ENCODE results near the gene SLC39A7. TPM values are rescaled to one million over a fixed set of nuclear protein-coding genes. Genes with fewer than 3 reads are reported as not detected.
"Not testable (repeated sequence)": the region's sequence is repeated elsewhere in the genome, so short reads cannot be mapped to it uniquely, and the experiment has no call there.

The SLC39A7 gene
- polyA plus RNA-seq, 2 of the 4 experiments (the other 2 are of a cell fraction): 59.0 to 122 TPM

- TF ChIP-seq CTCF (IDR thresholded peaks at IDR 0.05) (no peak), EHF (CRISPR knock-in tag; IDR thresholded peaks at IDR 0.05) (no peak)
Measured at GRCh38 chr6:33216117-33216649, 15.5 kb downstream of the SLC39A7 start (continued).

- no peak overlapping the region for H3K27ac ChIP-seq
- POLR2A ChIA-PET: no interaction called here
- H3K4me1 ChIP-seq: no peaks in the 10 kb centered on the region
- no peak for ATAC-seq
- H3K4me3 ChIP-seq: no peak overlapping the region
- H3K4me2 ChIP-seq: no peak overlapping the region
- no peak for TF ChIP-seq HOXB13 (CRISPR knock-in tag; IDR thresholded peaks at IDR 0.05; ENCODE audit: low read depth)
- TF ChIP-seq RAD21 (conservative IDR thresholded peaks at IDR 0.05 in 1 of 2, IDR thresholded peaks at IDR 0.05 in 1 of 2): no peak
- TF ChIP-seq ESRRA (IDR thresholded peaks at IDR 0.05; ENCODE audit: borderline replicate concordance, low read length): no peak
- TF ChIP-seq RARB (CRISPR knock-in tag; IDR thresholded peaks at IDR 0.05): no peak
- no peak for TF ChIP-seq CHD4 (IDR thresholded peaks at IDR 0.05; ENCODE audit: borderline replicate concordance)
- no peak for TF ChIP-seq POLR2A (IDR thresholded peaks at IDR 0.05; ENCODE audit: low read length)
- TF ChIP-seq CBX8 (IDR thresholded peaks at IDR 0.05): no peak
- TF ChIP-seq POLR2AphosphoS2 (conservative IDR thresholded peaks at IDR 0.05; ENCODE audit: low read length): no peak
- TF ChIP-seq, protein P1, sequence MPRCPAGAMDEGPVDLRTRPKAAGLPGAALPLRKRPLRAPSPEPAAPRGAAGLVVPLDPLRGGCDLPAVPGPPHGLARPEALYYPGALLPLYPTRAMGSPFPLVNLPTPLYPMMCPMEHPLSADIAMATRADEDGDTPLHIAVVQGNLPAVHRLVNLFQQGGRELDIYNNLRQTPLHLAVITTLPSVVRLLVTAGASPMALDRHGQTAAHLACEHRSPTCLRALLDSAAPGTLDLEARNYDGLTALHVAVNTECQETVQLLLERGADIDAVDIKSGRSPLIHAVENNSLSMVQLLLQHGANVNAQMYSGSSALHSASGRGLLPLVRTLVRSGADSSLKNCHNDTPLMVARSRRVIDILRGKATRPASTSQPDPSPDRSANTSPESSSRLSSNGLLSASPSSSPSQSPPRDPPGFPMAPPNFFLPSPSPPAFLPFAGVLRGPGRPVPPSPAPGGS (IDR thresholded peaks at IDR 0.05): no peak
- no peak for TF ChIP-seq PBX3 (IDR thresholded peaks at IDR 0.05)
- H3K9me3 ChIP-seq: no peaks in the 10 kb centered on the region
- 74% methylated on average over 6 of the region's 6 CpGs for WGBS (ENCODE audit: missing lambda C conversion rate)
- CTCF ChIA-PET: no interaction called here
- no peak for DNase-seq (ENCODE audit: low read depth in 1 of 2, low spot score in 1 of 2)
- no peak for FAIRE-seq
Measured at GRCh38 chr6:33217246-33217645, 16.6 kb downstream of the SLC39A7 start.

DNA sequence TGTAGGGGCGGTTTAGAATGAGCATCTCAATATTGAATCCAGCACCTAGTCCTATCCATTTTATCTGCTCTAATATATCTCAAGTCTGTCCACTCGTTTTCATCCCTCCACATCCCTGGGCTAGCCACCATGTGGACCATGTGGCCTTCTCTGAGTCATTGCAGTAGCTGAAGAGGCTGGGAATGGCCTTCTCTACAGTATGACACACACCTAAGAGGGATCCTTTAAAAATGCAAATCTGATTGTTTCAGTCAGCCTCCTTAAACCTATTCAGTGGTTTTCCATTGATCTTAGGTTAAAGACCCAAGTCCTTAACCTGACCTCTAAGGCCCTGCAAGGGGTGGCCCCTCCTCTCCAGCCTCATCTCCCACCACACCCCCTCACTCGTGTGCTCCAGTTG lies 17.0 kb downstream of the SLC39A7 start:
- Histone ChIP-seq H3K4me1 (no peaks in the 10 kb centered on the region), H3K4me2 (no peak overlapping the region), H3K4me3 (no peak overlapping the region), H3K27ac (no peak overlapping the region), H3K9me3 (no peaks in the 10 kb centered on the region)
- POLR2A ChIA-PET: no interaction called here
- ATAC-seq: no peak
- no peak for FAIRE-seq
- TF ChIP-seq, protein P2, sequence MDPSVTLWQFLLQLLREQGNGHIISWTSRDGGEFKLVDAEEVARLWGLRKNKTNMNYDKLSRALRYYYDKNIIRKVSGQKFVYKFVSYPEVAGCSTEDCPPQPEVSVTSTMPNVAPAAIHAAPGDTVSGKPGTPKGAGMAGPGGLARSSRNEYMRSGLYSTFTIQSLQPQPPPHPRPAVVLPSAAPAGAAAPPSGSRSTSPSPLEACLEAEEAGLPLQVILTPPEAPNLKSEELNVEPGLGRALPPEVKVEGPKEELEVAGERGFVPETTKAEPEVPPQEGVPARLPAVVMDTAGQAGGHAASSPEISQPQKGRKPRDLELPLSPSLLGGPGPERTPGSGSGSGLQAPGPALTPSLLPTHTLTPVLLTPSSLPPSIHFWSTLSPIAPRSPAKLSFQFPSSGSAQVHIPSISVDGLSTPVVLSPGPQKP (IDR thresholded peaks at IDR 0.05; ENCODE audit: low read depth, low read length): no peak
- TF ChIP-seq PBX3 (IDR thresholded peaks at IDR 0.05): no peak
- TF ChIP-seq RCOR1 (IDR thresholded peaks at IDR 0.05; ENCODE audit: low read depth, low read length): no peak
- no peak for TF ChIP-seq MYC (IDR thresholded peaks at IDR 0.05; ENCODE audit: borderline replicate concordance, low read length)
- TF ChIP-seq HOXB5 (CRISPR knock-in tag; IDR thresholded peaks at IDR 0.05): no peak
- TF ChIP-seq ESRRA (IDR thresholded peaks at IDR 0.05; ENCODE audit: borderline replicate concordance, low read length): no peak
- TF ChIP-seq MAX (IDR thresholded peaks at IDR 0.05): no peak
- TF ChIP-seq CBX8 (IDR thresholded peaks at IDR 0.05): no peak
- no peak for TF ChIP-seq RAD21 (conservative IDR thresholded peaks at IDR 0.05 in 1 of 2, IDR thresholded peaks at IDR 0.05 in 1 of 2)
- TF ChIP-seq, protein P3, sequence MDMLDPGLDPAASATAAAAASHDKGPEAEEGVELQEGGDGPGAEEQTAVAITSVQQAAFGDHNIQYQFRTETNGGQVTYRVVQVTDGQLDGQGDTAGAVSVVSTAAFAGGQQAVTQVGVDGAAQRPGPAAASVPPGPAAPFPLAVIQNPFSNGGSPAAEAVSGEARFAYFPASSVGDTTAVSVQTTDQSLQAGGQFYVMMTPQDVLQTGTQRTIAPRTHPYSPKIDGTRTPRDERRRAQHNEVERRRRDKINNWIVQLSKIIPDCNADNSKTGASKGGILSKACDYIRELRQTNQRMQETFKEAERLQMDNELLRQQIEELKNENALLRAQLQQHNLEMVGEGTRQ (IDR thresholded peaks at IDR 0.05): no peak
- TF ChIP-seq NPAS2 (CRISPR knock-in tag; IDR thresholded peaks at IDR 0.05; ENCODE audit: borderline replicate concordance): no peak
- no peak for TF ChIP-seq CBX2 (IDR thresholded peaks at IDR 0.05; ENCODE audit: borderline replicate concordance, low read depth)
- CTCF ChIA-PET: interaction anchor here (1.3 kb wide), 1 partner anchor 20 kb away, joined by 4 read pairs; no protein-coding TSS in a partner anchor
- 37% methylated on average over 3 of the region's 3 CpGs for WGBS (ENCODE audit: missing lambda C conversion rate)
- DNase-seq (ENCODE audit: low read depth in 1 of 2, low spot score in 1 of 2): no peak

DNA sequence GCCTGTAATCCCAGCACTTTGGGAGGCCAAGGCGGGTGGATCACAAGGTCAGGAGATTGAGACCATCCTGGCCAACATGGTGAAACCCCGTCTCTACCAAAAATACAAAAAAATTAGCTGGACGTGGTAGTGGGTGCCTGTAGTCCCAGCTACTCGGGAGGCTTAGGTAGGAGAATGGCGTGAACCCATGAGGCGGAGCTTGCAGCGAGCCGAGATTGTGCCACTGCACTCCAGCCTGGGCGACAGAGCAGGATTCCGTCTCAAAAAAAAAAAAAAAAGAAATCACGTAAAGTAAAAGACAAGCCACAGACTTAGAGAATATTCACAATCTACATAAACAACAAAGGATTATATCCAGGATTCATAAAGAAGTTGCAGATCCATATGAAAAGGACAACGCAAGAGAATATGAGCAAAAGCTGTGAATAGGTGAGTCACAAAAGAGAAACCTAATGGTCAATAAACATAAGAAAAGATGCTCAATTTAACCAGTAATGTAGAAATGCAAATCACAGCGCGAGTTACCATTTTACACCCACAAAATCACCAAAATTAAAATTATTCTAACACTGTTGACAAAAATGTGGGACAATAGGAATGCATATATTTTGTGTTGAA lies 25.9 kb downstream of the SLC39A7 start:
- FAIRE-seq; POLR2A ChIA-PET; H3K27ac ChIP-seq; H3K4me3 ChIP-seq; H3K9me3 ChIP-seq; ATAC-seq; H3K4me2 ChIP-seq; DNase-seq (ENCODE audit: low read depth in 1 of 2, low spot score in 1 of 2); H3K4me1 ChIP-seq: not testable (repeated sequence)
- 69% methylated on average over 12 of the region's 14 CpGs for WGBS (ENCODE audit: missing lambda C conversion rate)
- CTCF ChIA-PET: interaction anchor here (1.3 to 3.2 kb wide), 3 partner anchors 21 to 226 kb away, joined by 3 to 7 read pairs (median 5); no protein-coding TSS in a partner anchor
